ENCODE data around the gene FAM180B.

DNA sequence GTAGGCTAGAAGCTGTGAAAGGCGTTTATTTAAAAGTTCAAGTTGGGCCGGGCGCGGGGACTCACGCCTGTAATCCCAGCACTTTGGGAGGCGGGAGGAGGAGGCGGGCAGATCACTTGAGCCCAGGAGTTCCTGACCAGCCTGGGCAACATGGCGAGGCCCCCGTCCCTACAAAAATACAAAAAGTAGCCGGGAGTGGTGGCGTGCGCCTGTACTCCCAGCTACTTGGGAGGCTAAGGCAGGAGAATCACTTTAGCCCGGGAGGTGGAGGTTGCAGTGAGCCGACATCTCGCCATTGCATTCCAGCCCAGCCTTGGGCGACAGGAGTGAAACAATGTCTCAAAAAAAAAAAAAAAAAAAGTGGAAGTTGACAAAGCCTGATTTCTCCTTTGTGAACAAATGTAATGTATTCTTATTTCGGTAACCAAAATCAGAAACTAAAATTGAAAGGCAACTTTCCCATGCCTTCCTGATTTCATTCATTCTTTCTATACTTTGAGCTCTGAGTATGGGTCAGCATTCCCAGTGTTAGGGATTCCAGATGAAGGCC is 20.3 kb upstream of the FAM180B start:
- TF ChIP-seq, protein P1, sequence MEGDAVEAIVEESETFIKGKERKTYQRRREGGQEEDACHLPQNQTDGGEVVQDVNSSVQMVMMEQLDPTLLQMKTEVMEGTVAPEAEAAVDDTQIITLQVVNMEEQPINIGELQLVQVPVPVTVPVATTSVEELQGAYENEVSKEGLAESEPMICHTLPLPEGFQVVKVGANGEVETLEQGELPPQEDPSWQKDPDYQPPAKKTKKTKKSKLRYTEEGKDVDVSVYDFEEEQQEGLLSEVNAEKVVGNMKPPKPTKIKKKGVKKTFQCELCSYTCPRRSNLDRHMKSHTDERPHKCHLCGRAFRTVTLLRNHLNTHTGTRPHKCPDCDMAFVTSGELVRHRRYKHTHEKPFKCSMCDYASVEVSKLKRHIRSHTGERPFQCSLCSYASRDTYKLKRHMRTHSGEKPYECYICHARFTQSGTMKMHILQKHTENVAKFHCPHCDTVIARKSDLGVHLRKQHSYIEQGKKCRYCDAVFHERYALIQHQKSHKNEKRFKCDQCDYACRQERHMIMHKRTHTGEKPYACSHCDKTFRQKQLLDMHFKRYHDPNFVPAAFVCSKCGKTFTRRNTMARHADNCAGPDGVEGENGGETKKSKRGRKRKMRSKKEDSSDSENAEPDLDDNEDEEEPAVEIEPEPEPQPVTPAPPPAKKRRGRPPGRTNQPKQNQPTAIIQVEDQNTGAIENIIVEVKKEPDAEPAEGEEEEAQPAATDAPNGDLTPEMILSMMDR (conservative IDR thresholded peaks at IDR 0.05; ENCODE audit: low read depth in 2 of 2): no peak
- TF ChIP-seq POLR2AphosphoS5 (IDR thresholded peaks at IDR 0.05; ENCODE audit: low read depth): no peak
- TF ChIP-seq, protein P2, sequence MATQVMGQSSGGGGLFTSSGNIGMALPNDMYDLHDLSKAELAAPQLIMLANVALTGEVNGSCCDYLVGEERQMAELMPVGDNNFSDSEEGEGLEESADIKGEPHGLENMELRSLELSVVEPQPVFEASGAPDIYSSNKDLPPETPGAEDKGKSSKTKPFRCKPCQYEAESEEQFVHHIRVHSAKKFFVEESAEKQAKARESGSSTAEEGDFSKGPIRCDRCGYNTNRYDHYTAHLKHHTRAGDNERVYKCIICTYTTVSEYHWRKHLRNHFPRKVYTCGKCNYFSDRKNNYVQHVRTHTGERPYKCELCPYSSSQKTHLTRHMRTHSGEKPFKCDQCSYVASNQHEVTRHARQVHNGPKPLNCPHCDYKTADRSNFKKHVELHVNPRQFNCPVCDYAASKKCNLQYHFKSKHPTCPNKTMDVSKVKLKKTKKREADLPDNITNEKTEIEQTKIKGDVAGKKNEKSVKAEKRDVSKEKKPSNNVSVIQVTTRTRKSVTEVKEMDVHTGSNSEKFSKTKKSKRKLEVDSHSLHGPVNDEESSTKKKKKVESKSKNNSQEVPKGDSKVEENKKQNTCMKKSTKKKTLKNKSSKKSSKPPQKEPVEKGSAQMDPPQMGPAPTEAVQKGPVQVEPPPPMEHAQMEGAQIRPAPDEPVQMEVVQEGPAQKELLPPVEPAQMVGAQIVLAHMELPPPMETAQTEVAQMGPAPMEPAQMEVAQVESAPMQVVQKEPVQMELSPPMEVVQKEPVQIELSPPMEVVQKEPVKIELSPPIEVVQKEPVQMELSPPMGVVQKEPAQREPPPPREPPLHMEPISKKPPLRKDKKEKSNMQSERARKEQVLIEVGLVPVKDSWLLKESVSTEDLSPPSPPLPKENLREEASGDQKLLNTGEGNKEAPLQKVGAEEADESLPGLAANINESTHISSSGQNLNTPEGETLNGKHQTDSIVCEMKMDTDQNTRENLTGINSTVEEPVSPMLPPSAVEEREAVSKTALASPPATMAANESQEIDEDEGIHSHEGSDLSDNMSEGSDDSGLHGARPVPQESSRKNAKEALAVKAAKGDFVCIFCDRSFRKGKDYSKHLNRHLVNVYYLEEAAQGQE (IDR thresholded peaks at IDR 0.05; ENCODE audit: unreplicated experiment): no peak
- TF ChIP-seq EZH2 (IDR thresholded peaks at IDR 0.05; ENCODE audit: low read depth, unreplicated experiment): no peak
- TF ChIP-seq CREB1 (CRISPR knock-in tag; IDR thresholded peaks at IDR 0.05; ENCODE audit: low read depth): no peak
- TF ChIP-seq EZH2phosphoT487 (IDR thresholded peaks at IDR 0.05; ENCODE audit: unreplicated experiment): no peak
- TF ChIP-seq STAT1 (IDR thresholded peaks at IDR 0.05; ENCODE audit: unreplicated experiment): no peak
- TF ChIP-seq JUNB (IDR thresholded peaks at IDR 0.05; ENCODE audit: unreplicated experiment): no peak
- TF ChIP-seq ZNF331 (CRISPR knock-in tag; IDR thresholded peaks at IDR 0.05; ENCODE audit: low read depth): no peak
- TF ChIP-seq, protein P3, sequence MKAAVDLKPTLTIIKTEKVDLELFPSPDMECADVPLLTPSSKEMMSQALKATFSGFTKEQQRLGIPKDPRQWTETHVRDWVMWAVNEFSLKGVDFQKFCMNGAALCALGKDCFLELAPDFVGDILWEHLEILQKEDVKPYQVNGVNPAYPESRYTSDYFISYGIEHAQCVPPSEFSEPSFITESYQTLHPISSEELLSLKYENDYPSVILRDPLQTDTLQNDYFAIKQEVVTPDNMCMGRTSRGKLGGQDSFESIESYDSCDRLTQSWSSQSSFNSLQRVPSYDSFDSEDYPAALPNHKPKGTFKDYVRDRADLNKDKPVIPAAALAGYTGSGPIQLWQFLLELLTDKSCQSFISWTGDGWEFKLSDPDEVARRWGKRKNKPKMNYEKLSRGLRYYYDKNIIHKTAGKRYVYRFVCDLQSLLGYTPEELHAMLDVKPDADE (IDR thresholded peaks at IDR 0.05): no peak
- no peak for TF ChIP-seq NANOG (IDR thresholded peaks at IDR 0.05; ENCODE audit: borderline replicate concordance)
- no peak for TF ChIP-seq ZNF114 (CRISPR knock-in tag; IDR thresholded peaks at IDR 0.05)
